Measurements from ENCODE around the gene PPP2R5A. TPM values are rescaled to one million over a fixed set of nuclear protein-coding genes. Genes with fewer than 3 reads are reported as not detected.
"Not testable (repeated sequence)": the region's sequence is repeated elsewhere in the genome, so short reads cannot be mapped to it uniquely, and the experiment has no call there.

The PPP2R5A gene
- total RNA-seq, 2 experiments from 2014 or later = 44.3 to 46.2 TPM

- H3K27me3 ChIP-seq (ENCODE audit: control insufficient read depth in 1 of 2, insufficient read depth in 2 of 2, low read length in 2 of 2) = no peaks in the 10 kb centered on the region
- intact Hi-C loops (cut with DNase I, micrococcal nuclease) = no loop called here
- H3K9me3 Mint-ChIP-seq = no peaks in the 10 kb centered on the region
- H3K27ac ChIP-seq (ENCODE audit: low read depth in 1 of 2, low read length in 2 of 2) = no peak overlapping the region
- no peak overlapping the region for H3K4me3 ChIP-seq (ENCODE audit: low read length)
- ChIA-PET CTCF (interaction anchor here (0.5 kb wide), 1 partner anchor 1135 kb away, joined by 3 read pairs; no protein-coding TSS in a partner anchor), POLR2A (no interaction called here)
- no peak for DNase-seq
- H3K4me1 Mint-ChIP-seq (ENCODE audit: low read depth) = no peaks in the 10 kb centered on the region
- ATAC-seq (ENCODE audit: poor library complexity) = no peak
- no peak overlapping the region for H3K4me3 Mint-ChIP-seq
- H3K27me3 Mint-ChIP-seq = no peaks in the 10 kb centered on the region
- no peak for TF ChIP-seq CTCF (IDR thresholded peaks at IDR 0.05)
- no peaks in the 10 kb centered on the region for H3K9me3 ChIP-seq (ENCODE audit: control insufficient read depth in 1 of 2, insufficient read depth in 1 of 2, low read length in 2 of 2)
- H3K27ac Mint-ChIP-seq = no peak overlapping the region
- peaks cover 2% of the 10 kb centered on the region for H3K4me1 ChIP-seq (ENCODE audit: insufficient read depth, low read length)
- H3K36me3 ChIP-seq (ENCODE audit: insufficient read depth, low read length) = peaks cover 77% of the 10 kb centered on the region
- H3K36me3 Mint-ChIP-seq (ENCODE audit: low read depth) = peaks cover 86% of the 10 kb centered on the region
These were observed 96.3 kb downstream of the PPP2R5A start for GRCh38 chr1:212381397-212382035.

GRCh38 chr1:212386029-212386428 lies 100.8 kb downstream of the PPP2R5A start:
- ChIA-PET POLR2A (no interaction called here), CTCF (no interaction called here)
- ATAC-seq (ENCODE audit: poor library complexity) (no peak), DNase-seq (no peak)
- no peak overlapping the region for H3K4me3 Mint-ChIP-seq
- H3K27ac Mint-ChIP-seq = no peak overlapping the region
- peaks cover 62% of the 10 kb centered on the region for H3K36me3 ChIP-seq (ENCODE audit: insufficient read depth, low read length)
- no peak for TF ChIP-seq CTCF (IDR thresholded peaks at IDR 0.05)
- no peak overlapping the region for H3K4me3 ChIP-seq (ENCODE audit: low read length)
- H3K36me3 Mint-ChIP-seq (ENCODE audit: low read depth) = peaks cover 88% of the 10 kb centered on the region
- H3K9me3 Mint-ChIP-seq = peaks cover 10% of the 10 kb centered on the region
- intact Hi-C loops (cut with DNase I, micrococcal nuclease) = no loop called here
- no peak overlapping the region for H3K27ac ChIP-seq (ENCODE audit: low read depth in 1 of 2, low read length in 2 of 2)
- H3K4me1 Mint-ChIP-seq (ENCODE audit: low read depth) = peaks cover 5% of the 10 kb centered on the region
- peaks cover 0 to 12% of the 10 kb centered on the region in 2 experiments for H3K9me3 ChIP-seq (ENCODE audit: control insufficient read depth in 1 of 2, insufficient read depth in 1 of 2, low read length in 2 of 2)
- no peaks in the 10 kb centered on the region for H3K27me3 ChIP-seq (ENCODE audit: control insufficient read depth in 1 of 2, insufficient read depth in 2 of 2, low read length in 2 of 2)
- H3K4me1 ChIP-seq (ENCODE audit: insufficient read depth, low read length) = peaks cover 2% of the 10 kb centered on the region
- no peaks in the 10 kb centered on the region for H3K27me3 Mint-ChIP-seq

- no peak overlapping the region for H3K27ac ChIP-seq (ENCODE audit: low read depth in 1 of 2, low read length in 2 of 2)
- H3K36me3 ChIP-seq (ENCODE audit: insufficient read depth, low read length) = peaks cover 40% of the 10 kb centered on the region
- peaks cover 87% of the 10 kb centered on the region for H3K36me3 Mint-ChIP-seq (ENCODE audit: low read depth)
These were observed 103.9 kb downstream of the PPP2R5A start for GRCh38 chr1:212388985-212389716.

GRCh38 chr1:212395678-212396437 lies 110.6 kb downstream of the PPP2R5A start:
- H3K27ac ChIP-seq (ENCODE audit: low read depth in 1 of 2, low read length in 2 of 2); intact Hi-C loops (cut with DNase I, micrococcal nuclease); H3K4me1 ChIP-seq (ENCODE audit: insufficient read depth, low read length); H3K27ac Mint-ChIP-seq; H3K27me3 ChIP-seq (ENCODE audit: control insufficient read depth in 1 of 2, insufficient read depth in 2 of 2, low read length in 2 of 2); H3K4me3 Mint-ChIP-seq; POLR2A ChIA-PET; H3K4me3 ChIP-seq (ENCODE audit: low read length); H3K9me3 ChIP-seq (ENCODE audit: control insufficient read depth in 1 of 2, insufficient read depth in 1 of 2, low read length in 2 of 2); ATAC-seq (ENCODE audit: poor library complexity); H3K36me3 ChIP-seq (ENCODE audit: insufficient read depth, low read length); DNase-seq; H3K27me3 Mint-ChIP-seq; CTCF ChIA-PET: not testable (repeated sequence)
- Mint-ChIP-seq H3K36me3 (ENCODE audit: low read depth) (peaks cover 77% of the 10 kb centered on the region), H3K9me3 (peaks cover 13% of the 10 kb centered on the region), H3K4me1 (ENCODE audit: low read depth) (peaks cover 12% of the 10 kb centered on the region)

More at GRCh38 chr1:212388985-212389716, 103.9 kb downstream of the PPP2R5A start:
- no peak for TF ChIP-seq CTCF (IDR thresholded peaks at IDR 0.05)
- DNase-seq = no peak
- Histone ChIP-seq H3K4me1 (ENCODE audit: insufficient read depth, low read length) (peaks cover 2% of the 10 kb centered on the region), H3K4me3 (ENCODE audit: low read length) (no peak overlapping the region), H3K27me3 (ENCODE audit: control insufficient read depth in 1 of 2, insufficient read depth in 2 of 2, low read length in 2 of 2) (no peaks in the 10 kb centered on the region), H3K9me3 (ENCODE audit: control insufficient read depth in 1 of 2, insufficient read depth in 1 of 2, low read length in 2 of 2) (peaks cover 0 to 13% of the 10 kb centered on the region in 2 experiments)
- no peak overlapping the region for H3K27ac Mint-ChIP-seq
- peaks cover 14% of the 10 kb centered on the region for H3K9me3 Mint-ChIP-seq
- no peaks in the 10 kb centered on the region for H3K27me3 Mint-ChIP-seq
- CTCF ChIA-PET = no interaction called here
- H3K4me1 Mint-ChIP-seq (ENCODE audit: low read depth) = peaks cover 12% of the 10 kb centered on the region
- H3K4me3 Mint-ChIP-seq = no peak overlapping the region
- no peak for ATAC-seq (ENCODE audit: poor library complexity)
- intact Hi-C loops (cut with DNase I, micrococcal nuclease) = no loop called here
- POLR2A ChIA-PET = no interaction called here

Data from CD4-positive, alpha-beta T cell (primary cell).